PC-3 (cell line): ENCODE measurements around the gene ELP5.

ENCODE experiments used
- CTCF ChIP-seq: fragments of 300-600 bp; sonication (generic); conservative IDR thresholded peaks from 2 replicates; pipeline ENCODE4 v1.5.1; 2017; ENCODE audit warnings: antibody characterized with exemption, low read depth, mild to moderate bottlenecking, low read length
- EZH2phosphoT487 ChIP-seq: fragments of 300-600 bp; sonication (generic); IDR thresholded peaks from 2 replicates; pipeline ENCODE4 v1.6.1; 2018; ENCODE audit warnings: mild to moderate bottlenecking, antibody characterized with exemption, low read length, borderline replicate concordance

DNA sequence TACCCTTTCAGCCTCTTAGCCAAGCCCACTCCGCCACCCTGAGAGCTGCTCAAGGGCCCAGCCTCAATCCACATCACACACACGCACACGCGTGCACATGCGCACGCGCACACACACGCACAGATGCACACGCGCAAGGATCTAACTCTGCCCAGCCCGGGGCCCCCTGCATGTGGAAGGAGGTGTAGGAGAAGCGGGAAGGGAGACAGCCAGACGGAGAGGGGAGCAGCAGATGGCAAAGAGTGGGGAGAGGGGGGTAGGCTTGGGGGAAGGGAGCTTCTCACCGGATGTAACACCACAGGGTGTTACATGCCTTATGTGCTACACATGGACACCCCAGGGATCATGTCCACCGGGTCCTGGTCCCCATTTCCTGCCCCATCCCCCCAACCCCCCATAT, 47.7 kb upstream of the ELP5 start:
- TF ChIP-seq CTCF = no peak
- TF ChIP-seq EZH2phosphoT487 = no peak
